ENCODE results near the gene ISG15.

GRCh38 chr1:1038694-1039093 is 25.4 kb downstream of the ISG15 start:
- TF ChIP-seq CTCF (IDR thresholded peaks at IDR 0.05) (no peak), POLR2A (IDR thresholded peaks at IDR 0.05) (no peak)

Measured in Peyer's patch (tissue), 4 donors.